WERI-Rb-1 (cell line): ENCODE data around the gene LMO3.

Experiments used
- DNase-seq: peaks from one replicate; pipeline ENCODE4 v3.0.0-alpha.2; 2020
- H3K27ac ChIP-seq: fragments of 250-450 bp; sonication (Bioruptor Pico); 2 replicates; pipeline ENCODE4 v1.5.1; 2020; ENCODE audit warnings: mild to moderate bottlenecking, moderate library complexity
- H3K27me3 ChIP-seq: fragments of 250-450 bp; sonication (Bioruptor Pico); 2 replicates; pipeline ENCODE4 v1.5.1; 2021; ENCODE audit warnings: mild to moderate bottlenecking, low read depth, moderate library complexity; ENCODE audit not compliant: insufficient read depth, severe bottlenecking
- H3K36me3 ChIP-seq: fragments of 250-450 bp; sonication (Bioruptor Pico); 2 replicates; pipeline ENCODE4 v1.5.1; 2020; ENCODE audit warnings: mild to moderate bottlenecking, moderate library complexity
- H3K4me3 ChIP-seq: 2 replicates; pipeline ENCODE4 v1.5.1; 2011; ENCODE audit warnings: low read depth, mild to moderate bottlenecking, control low read depth, low read length
- H3K9me3 ChIP-seq: fragments of 250-450 bp; sonication (Bioruptor Pico); 2 replicates; pipeline ENCODE4 v1.5.1; 2021; ENCODE audit warnings: mild to moderate bottlenecking, moderate library complexity; ENCODE audit not compliant: severe bottlenecking
- CTCF ChIP-seq: IDR thresholded peaks from 2 replicates; pipeline ENCODE4 v1.5.1; 2011; ENCODE audit warnings: low read depth, mild to moderate bottlenecking, control low read depth, inconsistent platforms, low read length

Gene LMO3

GRCh38 chr12:16587110-16587453, 18.9 kb downstream of the LMO3 start:
- no peak for TF ChIP-seq CTCF
- H3K27me3 ChIP-seq = no peaks in the 10 kb centered on the region
- no peak overlapping the region for H3K4me3 ChIP-seq
- no peak overlapping the region for H3K27ac ChIP-seq
- no peak for DNase-seq
- peaks cover 5% of the 10 kb centered on the region for H3K9me3 ChIP-seq
- peaks cover 16% of the 10 kb centered on the region for H3K36me3 ChIP-seq

- no peak for TF ChIP-seq CTCF
- Histone ChIP-seq H3K4me3 (no peak overlapping the region), H3K36me3 (peaks cover 17% of the 10 kb centered on the region), H3K9me3 (peaks cover 6% of the 10 kb centered on the region), H3K27me3 (no peaks in the 10 kb centered on the region), H3K27ac (no peak overlapping the region)
- DNase-seq = no peak
Measured at GRCh38 chr12:16586350-16587109, 19.4 kb downstream of the LMO3 start.

GRCh38 chr12:16585781-16586180, 20.2 kb downstream of the LMO3 start:
- no peaks in the 10 kb centered on the region for H3K27me3 ChIP-seq
- H3K36me3 ChIP-seq = peaks cover 17% of the 10 kb centered on the region

GRCh38 chr12:16583969-16584745, 21.8 kb downstream of the LMO3 start:
- Histone ChIP-seq H3K4me3 (no peak overlapping the region), H3K36me3 (peaks cover 17% of the 10 kb centered on the region), H3K27me3 (no peaks in the 10 kb centered on the region), H3K27ac (no peak overlapping the region), H3K9me3 (peaks cover 6% of the 10 kb centered on the region)
- no peak for DNase-seq
- no peak for TF ChIP-seq CTCF

More at GRCh38 chr12:16585781-16586180, 20.2 kb downstream of the LMO3 start:
- TF ChIP-seq CTCF = no peak
- H3K4me3 ChIP-seq = no peak overlapping the region
- H3K27ac ChIP-seq = no peak overlapping the region
- DNase-seq = no peak
- H3K9me3 ChIP-seq = peaks cover 6% of the 10 kb centered on the region

- Histone ChIP-seq H3K9me3 (peaks cover 6% of the 10 kb centered on the region), H3K36me3 (peaks cover 14% of the 10 kb centered on the region), H3K4me3 (no peak overlapping the region), H3K27me3 (no peaks in the 10 kb centered on the region), H3K27ac (no peak overlapping the region)
- TF ChIP-seq CTCF = no peak
- no peak for DNase-seq
Measured at GRCh38 chr12:16581416-16581815, 24.5 kb downstream of the LMO3 start.
